BLaER1 treated with 17β-estradiol and CSF1 and Interleukin-3, amounts not matched to agents 10 nM and 100 nM (cell line): Measurements from ENCODE around the gene RASL11A.
"Not testable (repeated sequence)": the region's sequence is repeated elsewhere in the genome, so short reads cannot be mapped to it uniquely, and the experiment has no call there.

Experiments used
- H3K27ac ChIP-seq, 11 experiments: shearing (Covaris generic); formaldehyde crosslinking; 2 replicates each; pipeline ENCODE4 v1.8.1; 2022
- H3K27me3 ChIP-seq, 11 experiments: shearing (Covaris generic); formaldehyde crosslinking; 2 replicates each; pipeline ENCODE4 v1.8.1; 2022
- H3K36me3 ChIP-seq, 11 experiments: shearing (Covaris generic); formaldehyde crosslinking; 2 replicates each; pipeline ENCODE4 v1.8.1; 2022
- H3K4me1 ChIP-seq, 10 experiments: shearing (Covaris generic); formaldehyde crosslinking; 2 replicates each; pipeline ENCODE4 v1.8.1; 2022
- H3K4me2 ChIP-seq, 11 experiments: shearing (Covaris generic); formaldehyde crosslinking; 2 replicates each; pipeline ENCODE4 v1.8.1; 2022
- H3K4me3 ChIP-seq, 10 experiments: shearing (Covaris generic); formaldehyde crosslinking; 2 replicates each; pipeline ENCODE4 v1.8.1; 2022
- H3K9ac ChIP-seq, 11 experiments: shearing (Covaris generic); formaldehyde crosslinking; 2 replicates each; pipeline ENCODE4 v1.8.1; 2022
- H3K9me3 ChIP-seq, 11 experiments: shearing (Covaris generic); formaldehyde crosslinking; replicated peaks in 1 of 11; 2 replicates each; pipeline ENCODE4 v1.8.1; 2022
- H4K20me1 ChIP-seq, 11 experiments: shearing (Covaris generic); formaldehyde crosslinking; 2 replicates each; pipeline ENCODE4 v1.8.1; 2022
- Cebpa-rat ChIP-seq, 11 experiments: shearing (Covaris generic); IDR thresholded peaks; 2 replicates each; pipeline ENCODE4 v1.8.1; 2022

RASL11A gene

GRCh38 chr13:27290715-27291114, 20.1 kb downstream of the RASL11A start:
- Histone ChIP-seq H3K4me1 (peaks cover under 1 to 26% (median 3%) of the 10 kb centered on the region in 10 experiments; a peak in 19 of 20 replicates), H3K9me3 (no peaks in the 10 kb centered on the region), H3K9ac (no peak overlapping the region), H4K20me1 (no peaks in the 10 kb centered on the region), H3K4me2 (no peak overlapping the region), H3K27ac (no peak overlapping the region), H3K36me3 (no peaks in the 10 kb centered on the region), H3K4me3 (no peak overlapping the region), H3K27me3 (no peaks in the 10 kb centered on the region)
- TF ChIP-seq Cebpa-rat (IDR thresholded peaks at IDR 0.05) = no peak

GRCh38 chr13:27291967-27292366, 21.3 kb downstream of the RASL11A start:
- H3K4me3 ChIP-seq, H3K27ac ChIP-seq, H3K27me3 ChIP-seq, H3K9ac ChIP-seq, H3K4me2 ChIP-seq, H4K20me1 ChIP-seq, H3K36me3 ChIP-seq, H3K9me3 ChIP-seq: not testable (repeated sequence)
- peaks cover 0 to 25% (median 0%) of the 10 kb centered on the region in 10 experiments; a peak in 7 of 20 replicates for H3K4me1 ChIP-seq

GRCh38 chr13:27293076-27293691, 22.6 kb downstream of the RASL11A start:
- Histone ChIP-seq H3K4me3 (no peak overlapping the region), H3K9ac (no peak overlapping the region), H3K27ac (no peak overlapping the region), H3K27me3 (no peaks in the 10 kb centered on the region), H3K9me3 (no peaks in the 10 kb centered on the region), H3K4me2 (peak overlapping the region in 3 of 11 experiments; percentile 46 to 66 (median 55); a peak in 6 of 22 replicates), H3K36me3 (no peaks in the 10 kb centered on the region), H4K20me1 (no peaks in the 10 kb centered on the region), H3K4me1 (peaks cover 0 to 25% (median 0%) of the 10 kb centered on the region in 10 experiments; a peak in 7 of 20 replicates)
- no peak for TF ChIP-seq Cebpa-rat (IDR thresholded peaks at IDR 0.05)

- H3K27me3 ChIP-seq = no peaks in the 10 kb centered on the region
- H3K9ac ChIP-seq = no peak overlapping the region
- TF ChIP-seq Cebpa-rat (IDR thresholded peaks at IDR 0.05) = no peak
- H3K4me2 ChIP-seq = peak overlapping the region in 4 of 11 experiments; percentile 23 to 66 (median 50); a peak in 7 of 22 replicates
- peaks cover 0 to 25% (median 0%) of the 10 kb centered on the region in 10 experiments; a peak in 7 of 20 replicates for H3K4me1 ChIP-seq
- no peaks in the 10 kb centered on the region for H3K36me3 ChIP-seq
- H4K20me1 ChIP-seq = no peaks in the 10 kb centered on the region
- H3K9me3 ChIP-seq = no peaks in the 10 kb centered on the region
- H3K27ac ChIP-seq = no peak overlapping the region
- no peak overlapping the region for H3K4me3 ChIP-seq
These were observed 23.4 kb downstream of the RASL11A start for GRCh38 chr13:27293873-27294515.

- Histone ChIP-seq H4K20me1 (no peaks in the 10 kb centered on the region), H3K4me1 (peaks cover 0 to 25% (median 0%) of the 10 kb centered on the region in 10 experiments; a peak in 7 of 20 replicates), H3K4me3 (no peak overlapping the region), H3K27me3 (no peaks in the 10 kb centered on the region), H3K36me3 (no peaks in the 10 kb centered on the region), H3K9ac (no peak overlapping the region), H3K4me2 (no peak overlapping the region), H3K9me3 (no peaks in the 10 kb centered on the region), H3K27ac (no peak overlapping the region)
- TF ChIP-seq Cebpa-rat (IDR thresholded peaks at IDR 0.05) = no peak
These were observed 24.5 kb downstream of the RASL11A start for GRCh38 chr13:27295096-27295495.

- no peak overlapping the region for H3K4me3 ChIP-seq
- no peaks in the 10 kb centered on the region for H4K20me1 ChIP-seq
- H3K9me3 ChIP-seq = no peaks in the 10 kb centered on the region
- H3K4me2 ChIP-seq = no peak overlapping the region
- no peaks in the 10 kb centered on the region for H3K36me3 ChIP-seq
- no peaks in the 10 kb centered on the region for H3K27me3 ChIP-seq
- no peak overlapping the region for H3K9ac ChIP-seq
- TF ChIP-seq Cebpa-rat (IDR thresholded peaks at IDR 0.05) = no peak
- no peak overlapping the region for H3K27ac ChIP-seq
- H3K4me1 ChIP-seq = peaks cover 0 to 25% (median 0%) of the 10 kb centered on the region in 10 experiments; a peak in 7 of 20 replicates
These were observed 25.0 kb downstream of the RASL11A start for GRCh38 chr13:27295660-27296059.

GRCh38 chr13:27296496-27296895, 25.9 kb downstream of the RASL11A start:
- H3K4me2 ChIP-seq = no peak overlapping the region
- no peak overlapping the region for H3K27ac ChIP-seq
- H3K27me3 ChIP-seq = no peaks in the 10 kb centered on the region
- H3K9ac ChIP-seq = no peak overlapping the region
- H3K4me3 ChIP-seq = no peak overlapping the region
- TF ChIP-seq Cebpa-rat (IDR thresholded peaks at IDR 0.05) = no peak
- peaks cover 0 to 25% (median 0%) of the 10 kb centered on the region in 10 experiments; a peak in 7 of 20 replicates for H3K4me1 ChIP-seq
- no peaks in the 10 kb centered on the region for H3K9me3 ChIP-seq
- no peaks in the 10 kb centered on the region for H3K36me3 ChIP-seq
- H4K20me1 ChIP-seq = no peaks in the 10 kb centered on the region

GRCh38 chr13:27298849-27299248, 28.2 kb downstream of the RASL11A start:
- H3K4me1 ChIP-seq = peaks cover 0 to 9% (median 0%) of the 10 kb centered on the region in 10 experiments; a peak in 7 of 20 replicates
- no peaks in the 10 kb centered on the region for H3K27me3 ChIP-seq
- H3K4me2 ChIP-seq = no peak overlapping the region

GRCh38 chr13:27300406-27300805, 29.8 kb downstream of the RASL11A start:
- not testable (repeated sequence) for H3K4me2 ChIP-seq, H3K9ac ChIP-seq, H3K4me3 ChIP-seq, H3K4me1 ChIP-seq, H3K27me3 ChIP-seq, H3K27ac ChIP-seq, H3K36me3 ChIP-seq, H4K20me1 ChIP-seq
- peaks cover 0 to 11% (median 7%) of the 10 kb centered on the region in 11 experiments; a peak in 10 of 22 replicates for H3K9me3 ChIP-seq

More at GRCh38 chr13:27298849-27299248, 28.2 kb downstream of the RASL11A start:
- Histone ChIP-seq H3K27ac (no peak overlapping the region), H3K36me3 (no peaks in the 10 kb centered on the region), H3K4me3 (no peak overlapping the region), H4K20me1 (no peaks in the 10 kb centered on the region), H3K9me3 (peaks cover 0 to 11% (median 7%) of the 10 kb centered on the region in 11 experiments; a peak in 10 of 22 replicates), H3K9ac (no peak overlapping the region)
- no peak for TF ChIP-seq Cebpa-rat (IDR thresholded peaks at IDR 0.05)
